ENCODE measurements around the gene SPG21. TPM values are rescaled to one million over a fixed set of nuclear protein-coding genes. Genes with fewer than 3 reads are reported as not detected.
A peak's percentile ranks its signal among the peaks of the same experiment; 100 is the strongest.

Gene SPG21
- total RNA-seq: 10 to 100 TPM; 39.1 to 67.9 TPM

GRCh38 chr15:64989416-64990167 is at the start of gene SPG21:
TSS of gene SPG21 (minus strand) at chr15:64989914. CDS start at chr15:64983569, 6,345 bp downstream.
- peak within 1 kb of the TSS; percentile 100 for H3K4me3 Mint-ChIP-seq
- no peaks in the 10 kb centered on the region for H3K27me3 Mint-ChIP-seq
- H3K9me3 Mint-ChIP-seq: no peaks in the 10 kb centered on the region
- DNase-seq (ENCODE audit: low spot score) (peak; percentile 96), ATAC-seq (peak; percentile 98 to 99)
- peak within 1 kb of the TSS; percentile 72 to 97 for H3K27ac Mint-ChIP-seq
- peaks cover 5% of the 10 kb centered on the region for H3K36me3 Mint-ChIP-seq
- peaks cover 33 to 45% of the 10 kb centered on the region in 2 donors for H3K4me1 Mint-ChIP-seq (ENCODE audit: low read depth in 2 of 2)

DNA sequence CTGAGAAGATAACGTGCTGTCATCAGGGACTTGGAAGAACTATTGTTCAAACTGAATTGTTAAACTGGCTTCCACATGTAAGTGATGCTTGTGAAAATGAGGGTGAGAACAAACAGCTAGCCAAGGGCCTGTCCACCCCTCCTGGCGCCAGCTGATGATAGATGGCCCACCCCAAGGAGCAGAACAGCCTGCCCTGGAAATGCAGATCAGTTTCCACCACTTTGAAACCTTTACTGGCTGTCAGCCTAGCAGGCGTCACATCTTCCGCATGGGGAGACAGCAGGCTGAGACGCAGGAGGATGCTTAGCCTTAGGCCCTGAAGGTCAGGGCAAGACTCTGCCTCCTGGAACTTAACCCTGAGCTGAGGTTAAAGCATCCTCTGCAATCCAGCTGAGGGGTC is 49.1 kb upstream of the SPG21 start:
- no peaks in the 10 kb centered on the region for H3K27me3 Mint-ChIP-seq
- no peak overlapping the region for H3K27ac Mint-ChIP-seq
- H3K4me1 Mint-ChIP-seq (ENCODE audit: low read depth in 2 of 2): no peaks in the 10 kb centered on the region
- H3K9me3 Mint-ChIP-seq: no peaks in the 10 kb centered on the region
- ATAC-seq (no peak), DNase-seq (ENCODE audit: low spot score) (no peak)
- no peaks in the 10 kb centered on the region for H3K36me3 Mint-ChIP-seq
- no peak overlapping the region for H3K4me3 Mint-ChIP-seq

DNA sequence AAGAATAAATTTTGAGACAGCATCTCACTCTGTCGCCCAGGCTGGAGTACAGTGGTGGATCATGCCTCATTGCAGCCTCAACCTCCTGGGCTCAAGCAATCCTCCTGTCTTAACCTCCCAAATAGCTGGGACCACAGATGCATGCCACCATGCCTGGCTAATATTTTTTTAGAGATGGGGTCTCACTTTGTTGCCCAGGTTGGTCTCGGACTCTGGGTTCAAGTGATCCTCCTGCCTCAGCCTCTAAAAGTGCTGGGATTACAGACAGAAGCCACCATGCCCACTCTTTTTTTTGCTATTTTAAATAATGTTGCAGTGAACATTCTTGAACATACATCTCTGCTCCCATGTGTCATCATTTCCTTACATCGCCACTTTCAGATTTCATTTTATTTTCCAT is 48.7 kb upstream of the SPG21 start:
- H3K4me3 Mint-ChIP-seq: no peak overlapping the region
- no peaks in the 10 kb centered on the region for H3K9me3 Mint-ChIP-seq
- DNase-seq (ENCODE audit: low spot score) (no peak), ATAC-seq (no peak)
- H3K27me3 Mint-ChIP-seq: no peaks in the 10 kb centered on the region
- H3K27ac Mint-ChIP-seq: no peak overlapping the region
- H3K4me1 Mint-ChIP-seq (ENCODE audit: low read depth in 2 of 2): peaks cover 0 to 3% of the 10 kb centered on the region in 2 donors
- H3K36me3 Mint-ChIP-seq: no peaks in the 10 kb centered on the region

- Mint-ChIP-seq H3K27me3 (peaks cover 0 to 3% of the 10 kb centered on the region in 2 donors), H3K9me3 (no peaks in the 10 kb centered on the region), H3K4me3 (no peak overlapping the region), H3K27ac (no peak overlapping the region), H3K36me3 (no peaks in the 10 kb centered on the region), H3K4me1 (ENCODE audit: low read depth in 2 of 2) (peaks cover 4 to 7% of the 10 kb centered on the region in 2 donors)
- DNase-seq (ENCODE audit: low spot score) (no peak), ATAC-seq (no peak)
Measured at GRCh38 chr15:65037309-65037708, 47.6 kb upstream of the SPG21 start.

GRCh38 chr15:65034719-65035118 is 45.0 kb upstream of the SPG21 start:
- DNase-seq (ENCODE audit: low spot score) (no peak), ATAC-seq (no peak)
- peaks cover 0 to 11% of the 10 kb centered on the region in 2 donors for H3K27me3 Mint-ChIP-seq
- no peaks in the 10 kb centered on the region for H3K9me3 Mint-ChIP-seq
- H3K27ac Mint-ChIP-seq: no peak overlapping the region
- H3K4me1 Mint-ChIP-seq (ENCODE audit: low read depth in 2 of 2): peaks cover 4 to 7% of the 10 kb centered on the region in 2 donors
- H3K4me3 Mint-ChIP-seq: no peak overlapping the region
- H3K36me3 Mint-ChIP-seq: no peaks in the 10 kb centered on the region

DNA sequence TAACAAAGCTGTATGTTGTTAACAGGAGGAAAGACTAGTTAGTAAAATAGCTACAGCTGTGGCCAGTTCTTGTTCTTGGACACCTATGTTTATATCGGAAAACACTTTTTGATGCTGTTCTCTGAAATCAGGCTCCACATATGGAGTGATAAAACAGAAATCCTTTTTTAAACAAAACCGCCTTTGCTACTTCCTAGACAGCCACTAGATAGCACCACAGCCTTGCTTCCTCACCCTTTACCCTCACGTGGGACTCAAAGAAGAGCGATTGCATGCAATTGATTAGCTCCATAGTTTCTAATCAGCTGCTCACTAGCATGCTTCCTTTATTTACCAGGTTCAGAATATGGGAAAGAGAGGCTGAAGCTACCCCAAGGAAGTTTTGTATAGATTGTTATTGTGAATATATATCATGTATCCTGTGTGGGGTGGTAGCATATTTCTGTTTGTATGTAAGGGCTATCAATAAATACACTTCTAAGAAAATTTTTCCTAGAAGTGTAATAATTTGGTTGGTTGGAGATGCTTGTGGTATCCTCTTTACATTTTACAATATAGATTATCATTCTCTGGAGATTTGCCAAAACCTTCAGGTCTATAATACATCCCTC is 44.0 kb upstream of the SPG21 start:
- Mint-ChIP-seq H3K27ac (no peak overlapping the region), H3K4me1 (ENCODE audit: low read depth in 2 of 2) (peaks cover 4 to 7% of the 10 kb centered on the region in 2 donors), H3K4me3 (no peak overlapping the region), H3K27me3 (peaks cover 0 to 11% of the 10 kb centered on the region in 2 donors), H3K36me3 (no peaks in the 10 kb centered on the region), H3K9me3 (no peaks in the 10 kb centered on the region)
- ATAC-seq (no peak), DNase-seq (ENCODE audit: low spot score) (no peak)

GRCh38 chr15:65032801-65033537 is 43.3 kb upstream of the SPG21 start:
- Mint-ChIP-seq H3K27ac (no peak overlapping the region), H3K9me3 (no peaks in the 10 kb centered on the region)

GRCh38 chr15:65029736-65030208 is 40.1 kb upstream of the SPG21 start:
- peak overlapping the region; percentile 30 for H3K4me3 Mint-ChIP-seq
- DNase-seq (ENCODE audit: low spot score): no peak
- peaks cover 10 to 18% of the 10 kb centered on the region in 2 donors for H3K4me1 Mint-ChIP-seq (ENCODE audit: low read depth in 2 of 2)
- no peak overlapping the region for H3K27ac Mint-ChIP-seq
- H3K36me3 Mint-ChIP-seq: peaks cover 6% of the 10 kb centered on the region
- H3K27me3 Mint-ChIP-seq: peaks cover 0 to 11% of the 10 kb centered on the region in 2 donors
- H3K9me3 Mint-ChIP-seq: no peaks in the 10 kb centered on the region
- ATAC-seq: no peak

More at GRCh38 chr15:65032801-65033537, 43.3 kb upstream of the SPG21 start:
- peak; percentile 39 to 46 for ATAC-seq
- DNase-seq (ENCODE audit: low spot score): no peak
- Mint-ChIP-seq H3K4me3 (no peak overlapping the region), H3K27me3 (peaks cover 0 to 11% of the 10 kb centered on the region in 2 donors), H3K36me3 (no peaks in the 10 kb centered on the region), H3K4me1 (ENCODE audit: low read depth in 2 of 2) (peaks cover 10 to 14% of the 10 kb centered on the region in 2 donors)

DNA sequence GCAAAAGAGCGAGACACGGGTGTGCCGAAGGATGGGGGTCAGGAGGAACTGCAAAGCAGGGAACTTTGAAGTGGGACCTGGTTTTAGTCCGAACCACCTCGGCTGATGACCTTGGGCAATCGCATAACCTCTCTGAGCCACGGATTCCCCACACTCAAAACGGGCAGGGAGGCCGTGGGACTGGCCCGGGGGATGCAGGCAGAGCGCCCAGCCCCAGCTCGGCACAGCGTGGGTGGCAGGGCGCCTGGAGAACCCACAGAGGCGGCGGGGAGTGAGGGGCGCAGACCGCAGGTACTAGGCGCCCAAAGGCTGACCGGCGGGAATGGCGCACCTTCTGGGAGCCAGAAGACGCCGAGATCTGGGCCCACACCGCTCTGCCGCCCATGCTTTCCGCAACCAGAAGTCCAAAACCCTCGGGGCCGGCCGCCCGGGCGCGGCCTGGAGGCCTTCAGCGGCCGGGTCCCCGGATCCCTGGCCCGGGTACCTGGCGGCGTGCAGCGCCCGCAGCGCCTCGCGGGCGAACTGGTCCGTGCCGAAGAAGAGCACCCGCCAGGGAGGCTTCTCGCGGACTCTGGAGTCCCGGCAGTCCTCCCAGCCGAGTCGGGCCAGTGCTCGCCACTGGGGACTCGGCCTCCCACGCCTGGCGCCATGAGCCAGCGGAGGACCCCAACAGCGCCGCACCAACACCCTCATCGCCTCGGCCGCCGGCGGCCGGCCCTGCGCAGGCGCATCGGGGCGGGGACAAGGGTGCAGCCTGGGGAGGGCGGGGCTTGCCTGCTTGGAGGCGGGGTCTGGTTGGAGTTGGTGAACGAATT is 39.4 kb upstream of the SPG21 start, which contains the start of gene MTFMT:
TSS of gene MTFMT (minus strand) at position 719 of the 815 bp plus-strand sequence. CDS start at position 693, 26 bp downstream.
- DNase-seq (ENCODE audit: low spot score) (peak; percentile 88), ATAC-seq (peak; percentile 98 to 99)
- Mint-ChIP-seq H3K4me1 (ENCODE audit: low read depth in 2 of 2) (peaks cover 13 to 18% of the 10 kb centered on the region in 2 donors), H3K36me3 (peaks cover 11% of the 10 kb centered on the region), H3K27me3 (peaks cover 0 to 11% of the 10 kb centered on the region in 2 donors), H3K4me3 (peak within 1 kb of the TSS; percentile 96), H3K9me3 (no peaks in the 10 kb centered on the region), H3K27ac (peak within 1 kb of the TSS; percentile 68 to 81)

DNA sequence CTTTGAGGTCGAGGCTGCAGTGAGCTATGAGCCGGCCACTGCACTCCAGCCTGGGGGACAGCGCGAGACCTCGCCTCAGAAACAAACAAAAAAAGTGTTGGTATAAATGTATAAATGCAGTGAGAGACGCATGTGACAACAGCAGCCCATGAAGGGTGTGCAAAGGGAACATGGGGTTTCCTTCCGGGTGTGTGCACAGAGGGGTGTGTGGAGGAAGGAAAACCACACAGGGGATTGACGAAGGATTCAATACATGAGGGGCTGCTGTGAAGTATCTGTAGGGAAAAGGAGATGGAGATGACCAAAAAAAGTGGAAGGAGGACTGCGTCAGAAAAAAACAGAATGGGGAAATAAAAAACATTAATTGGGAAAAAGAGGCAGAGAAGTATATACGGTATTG is 38.6 kb upstream of the SPG21 start:
- Mint-ChIP-seq H3K4me3 (peak overlapping the region; percentile 96), H3K27me3 (peaks cover 0 to 10% of the 10 kb centered on the region in 2 donors), H3K36me3 (peaks cover 11% of the 10 kb centered on the region), H3K9me3 (no peaks in the 10 kb centered on the region), H3K4me1 (ENCODE audit: low read depth in 2 of 2) (peaks cover 12 to 15% of the 10 kb centered on the region in 2 donors), H3K27ac (peak overlapping the region; percentile 68 to 81)
- no peak for ATAC-seq
- no peak for DNase-seq (ENCODE audit: low spot score)

GRCh38 chr15:65027593-65027992 is 37.9 kb upstream of the SPG21 start:
- peak overlapping the region; percentile 96 for H3K4me3 Mint-ChIP-seq
- peaks cover 0 to 7% of the 10 kb centered on the region in 2 donors for H3K27me3 Mint-ChIP-seq
- peak overlapping the region; percentile 68 to 81 for H3K27ac Mint-ChIP-seq
- ATAC-seq: no peak
- no peaks in the 10 kb centered on the region for H3K9me3 Mint-ChIP-seq
- H3K36me3 Mint-ChIP-seq: peaks cover 11% of the 10 kb centered on the region
- no peak for DNase-seq (ENCODE audit: low spot score)
- peaks cover 9 to 12% of the 10 kb centered on the region in 2 donors for H3K4me1 Mint-ChIP-seq (ENCODE audit: low read depth in 2 of 2)

DNA sequence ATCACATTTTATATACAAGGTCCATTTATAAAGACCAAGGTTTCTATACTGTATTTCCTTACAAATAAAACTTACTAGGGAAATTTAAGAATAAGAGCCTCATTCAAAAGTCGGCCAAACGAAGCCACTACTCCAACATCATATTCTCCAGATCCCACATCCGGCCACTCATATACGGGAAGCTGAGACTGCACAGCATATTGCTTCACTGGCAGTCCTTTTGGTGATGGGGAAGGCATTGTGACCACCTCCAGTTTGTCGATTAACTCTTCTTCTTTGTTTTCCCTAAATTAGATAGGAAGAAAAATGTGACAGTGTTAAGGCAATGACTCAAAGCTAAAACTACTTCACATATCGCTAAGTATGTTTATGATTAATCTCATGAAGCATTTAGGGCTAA is 37.0 kb upstream of the SPG21 start:
- Mint-ChIP-seq H3K4me1 (ENCODE audit: low read depth in 2 of 2) (peaks cover 9 to 12% of the 10 kb centered on the region in 2 donors), H3K9me3 (no peaks in the 10 kb centered on the region), H3K36me3 (peaks cover 11% of the 10 kb centered on the region), H3K27ac (no peak overlapping the region), H3K27me3 (peaks cover 0 to 3% of the 10 kb centered on the region in 2 donors), H3K4me3 (no peak overlapping the region)
- DNase-seq (ENCODE audit: low spot score): no peak
- ATAC-seq: no peak

DNA sequence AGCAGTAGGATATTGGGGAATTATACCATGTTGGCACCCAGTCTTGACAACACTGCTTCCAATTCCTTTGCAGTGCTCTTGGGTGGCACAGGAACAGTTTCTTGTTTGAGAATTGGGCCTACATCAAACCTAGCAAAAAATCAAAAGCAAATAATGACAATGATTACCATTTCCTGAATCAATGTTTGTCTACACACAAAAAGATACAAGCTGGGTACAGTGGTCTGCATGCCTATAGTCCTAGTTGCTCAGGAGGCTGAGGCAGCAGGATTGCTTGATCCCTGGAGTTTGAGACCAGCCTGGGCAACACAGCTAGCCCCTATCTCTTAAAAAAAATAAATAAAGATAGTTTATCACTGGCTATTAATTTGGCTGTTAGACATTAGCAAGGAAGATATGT is 31.8 kb upstream of the SPG21 start:
- Mint-ChIP-seq H3K27ac (no peak overlapping the region), H3K4me1 (ENCODE audit: low read depth in 2 of 2) (peaks cover 0 to 3% of the 10 kb centered on the region in 2 donors), H3K36me3 (peaks cover 35% of the 10 kb centered on the region), H3K4me3 (no peak overlapping the region), H3K9me3 (no peaks in the 10 kb centered on the region), H3K27me3 (no peaks in the 10 kb centered on the region)
- no peak for DNase-seq (ENCODE audit: low spot score)
- ATAC-seq: no peak

Data from natural killer cell treated with Interleukin-12 subunit alpha and Interleukin-12 subunit beta and Interleukin-15 and Interleukin-18, amount 100 ng/mL, for 72 hours (primary cell).